Measurements from ENCODE around the gene SLC29A3. TPM values are rescaled to one million over a fixed set of nuclear protein-coding genes. Genes with fewer than 3 reads are reported as not detected.

The SLC29A3 gene
- total RNA-seq, 2 experiments from 2014 or later = 2.3 to 2.5 TPM

GRCh38 chr10:71283876-71284275, 35.2 kb upstream of the SLC29A3 start:
- Histone ChIP-seq H3K36me3 (ENCODE audit: insufficient read depth, low read length) (no peaks in the 10 kb centered on the region), H3K27ac (ENCODE audit: low read depth in 1 of 2, low read length in 2 of 2) (no peak overlapping the region), H3K9me3 (ENCODE audit: control insufficient read depth in 1 of 2, insufficient read depth in 1 of 2, low read length in 2 of 2) (no peaks in the 10 kb centered on the region), H3K27me3 (ENCODE audit: control insufficient read depth in 1 of 2, insufficient read depth in 2 of 2, low read length in 2 of 2) (no peaks in the 10 kb centered on the region), H3K4me1 (ENCODE audit: insufficient read depth, low read length) (no peaks in the 10 kb centered on the region), H3K4me3 (ENCODE audit: low read length) (no peak overlapping the region)
- no peak for TF ChIP-seq CTCF (IDR thresholded peaks at IDR 0.05)
- intact Hi-C loops (cut with DNase I, micrococcal nuclease) = loop anchor here in 1 of 2 experiments (10.0 kb wide), 1 partner anchor 359 kb away; no protein-coding TSS in a partner anchor
- Mint-ChIP-seq H3K36me3 (ENCODE audit: low read depth) (no peaks in the 10 kb centered on the region), H3K9me3 (no peaks in the 10 kb centered on the region), H3K27me3 (no peaks in the 10 kb centered on the region), H3K4me3 (no peak overlapping the region), H3K4me1 (ENCODE audit: low read depth) (no peaks in the 10 kb centered on the region), H3K27ac (no peak overlapping the region)
- ChIA-PET CTCF (no interaction called here), POLR2A (no interaction called here)
- DNase-seq = no peak
- no peak for ATAC-seq (ENCODE audit: poor library complexity)

- Histone ChIP-seq H3K4me3 (ENCODE audit: low read length) (no peak overlapping the region), H3K27me3 (ENCODE audit: control insufficient read depth in 1 of 2, insufficient read depth in 2 of 2, low read length in 2 of 2) (no peaks in the 10 kb centered on the region), H3K4me1 (ENCODE audit: insufficient read depth, low read length) (no peaks in the 10 kb centered on the region), H3K36me3 (ENCODE audit: insufficient read depth, low read length) (no peaks in the 10 kb centered on the region), H3K27ac (ENCODE audit: low read depth in 1 of 2, low read length in 2 of 2) (no peak overlapping the region), H3K9me3 (ENCODE audit: control insufficient read depth in 1 of 2, insufficient read depth in 1 of 2, low read length in 2 of 2) (no peaks in the 10 kb centered on the region)
- ChIA-PET CTCF (no interaction called here), POLR2A (no interaction called here)
- Mint-ChIP-seq H3K4me1 (ENCODE audit: low read depth) (no peaks in the 10 kb centered on the region), H3K36me3 (ENCODE audit: low read depth) (no peaks in the 10 kb centered on the region), H3K4me3 (no peak overlapping the region), H3K27me3 (no peaks in the 10 kb centered on the region), H3K27ac (no peak overlapping the region), H3K9me3 (no peaks in the 10 kb centered on the region)
- ATAC-seq (ENCODE audit: poor library complexity) (no peak), DNase-seq (no peak)
- TF ChIP-seq CTCF (IDR thresholded peaks at IDR 0.05) = no peak
- intact Hi-C loops (cut with DNase I, micrococcal nuclease) = loop anchor here in 1 of 2 experiments (10.0 kb wide), 1 partner anchor 360 kb away; no protein-coding TSS in a partner anchor
Observed at GRCh38 chr10:71284544-71285179, 34.4 kb upstream of the SLC29A3 start.

GRCh38 chr10:71285180-71285545, 33.9 kb upstream of the SLC29A3 start:
- Mint-ChIP-seq H3K36me3 (ENCODE audit: low read depth) (no peaks in the 10 kb centered on the region), H3K27me3 (no peaks in the 10 kb centered on the region), H3K9me3 (no peaks in the 10 kb centered on the region), H3K27ac (no peak overlapping the region), H3K4me1 (ENCODE audit: low read depth) (no peaks in the 10 kb centered on the region), H3K4me3 (no peak overlapping the region)
- peak; percentile 42 for TF ChIP-seq CTCF (IDR thresholded peaks at IDR 0.05)
- POLR2A ChIA-PET = no interaction called here
- CTCF ChIA-PET = no interaction called here
- no peaks in the 10 kb centered on the region for H3K4me1 ChIP-seq (ENCODE audit: insufficient read depth, low read length)
- no peak overlapping the region for H3K27ac ChIP-seq (ENCODE audit: low read depth in 1 of 2, low read length in 2 of 2)
- no peaks in the 10 kb centered on the region for H3K27me3 ChIP-seq (ENCODE audit: control insufficient read depth in 1 of 2, insufficient read depth in 2 of 2, low read length in 2 of 2)
- DNase-seq (peak in 8 of 14 experiments; percentile 2 to 41 (median 12)), ATAC-seq (ENCODE audit: poor library complexity) (peak; percentile 55)
- intact Hi-C loops (cut with DNase I, micrococcal nuclease) = loop anchor here in 1 of 2 experiments (10.0 kb wide), 1 partner anchor 360 kb away; no protein-coding TSS in a partner anchor
- no peaks in the 10 kb centered on the region for H3K9me3 ChIP-seq (ENCODE audit: control insufficient read depth in 1 of 2, insufficient read depth in 1 of 2, low read length in 2 of 2)
- no peak overlapping the region for H3K4me3 ChIP-seq (ENCODE audit: low read length)
- no peaks in the 10 kb centered on the region for H3K36me3 ChIP-seq (ENCODE audit: insufficient read depth, low read length)
